Activated T-cell treated with anti-CD3 and anti-CD28 coated beads for 1 hour (primary cell): Measurements from ENCODE around the gene CAV1.
"Not testable (repeated sequence)": the region's sequence is repeated elsewhere in the genome, so short reads cannot be mapped to it uniquely, and the experiment has no call there.

ENCODE experiments used
- DNase-seq: peaks from one replicate; pipeline ENCODE4 v3.0.0-alpha.2; 2020; ENCODE audit warnings: low read depth

CAV1 gene

DNA sequence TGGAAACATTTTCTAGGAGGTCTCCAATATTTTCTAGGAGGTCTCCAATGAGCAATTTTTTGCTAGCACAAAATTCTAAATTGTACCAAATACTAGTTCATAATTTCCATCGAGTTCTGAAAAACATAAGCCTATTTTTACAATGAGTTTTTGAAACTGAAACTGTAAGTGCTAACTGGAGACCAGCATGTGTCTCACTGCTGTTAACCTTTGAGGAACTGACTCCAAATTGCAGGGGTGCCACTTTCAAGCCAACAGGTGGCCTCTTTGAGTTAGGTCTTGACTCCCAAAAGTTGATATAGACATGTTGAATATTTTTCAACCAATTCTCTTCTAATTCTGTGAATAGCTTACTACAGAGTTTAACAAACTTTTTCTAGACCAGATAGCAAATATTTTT lies 58.8 kb downstream of the CAV1 start:
- no peak for DNase-seq

DNA sequence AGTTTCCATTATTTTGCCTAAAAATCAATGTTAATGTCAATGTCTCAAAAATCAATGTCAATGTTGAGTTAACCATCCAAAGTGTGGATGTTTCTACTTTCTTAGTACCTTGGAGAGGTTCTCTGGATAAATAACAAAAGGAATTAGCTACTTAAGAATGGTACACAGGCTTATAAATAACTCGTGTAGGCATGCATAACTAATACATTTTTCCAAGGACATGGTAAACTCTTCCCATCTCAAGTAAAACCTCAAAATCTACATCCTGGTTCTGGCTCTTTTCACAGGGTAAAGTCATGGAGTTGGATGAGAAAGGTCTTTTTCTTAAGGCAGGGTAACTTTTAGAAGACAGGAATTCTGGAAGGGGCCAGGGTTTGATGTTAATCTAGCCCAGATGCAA lies 59.9 kb downstream of the CAV1 start:
- DNase-seq, result no peak

DNA sequence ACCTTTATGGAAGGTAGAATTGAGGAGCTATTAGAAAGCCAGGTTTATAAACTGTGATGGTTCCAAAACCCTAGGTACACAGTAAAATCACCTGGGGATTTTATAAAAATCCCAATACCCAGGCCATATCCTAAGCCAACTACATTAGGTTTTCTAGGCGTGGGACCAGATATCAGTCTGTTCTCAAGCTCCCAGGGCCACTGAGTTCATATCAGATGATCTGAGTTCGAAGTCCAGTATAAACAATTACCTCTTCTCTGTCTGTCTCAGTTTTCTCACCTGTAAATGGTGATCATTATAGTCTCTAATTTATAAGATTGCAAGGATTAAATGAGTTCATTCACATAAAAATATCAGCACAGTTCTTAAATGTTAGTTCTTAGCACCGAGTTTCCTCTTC lies 60.6 kb downstream of the CAV1 start:
- no peak for DNase-seq

DNA sequence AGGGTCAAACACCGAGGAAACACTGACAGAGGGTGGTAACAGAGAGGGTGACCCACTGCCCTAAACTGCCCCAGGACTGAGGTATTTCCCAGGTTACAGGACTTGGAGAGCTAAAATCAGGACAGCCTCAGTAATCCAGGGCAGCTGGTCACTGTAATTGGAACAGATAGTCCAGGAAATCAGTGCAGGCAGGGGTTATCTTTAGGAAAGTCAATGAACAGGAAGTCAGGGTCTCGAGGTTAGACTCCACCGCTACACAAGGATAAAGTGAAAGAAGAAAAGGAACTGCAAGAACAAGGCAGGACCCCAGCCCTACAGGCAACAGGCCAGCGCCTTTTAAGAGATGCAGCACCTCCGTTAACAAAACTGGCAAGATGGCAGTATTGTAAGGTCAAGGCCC lies 61.1 kb downstream of the CAV1 start:
- no peak for DNase-seq

- not testable (repeated sequence) for DNase-seq
Observed at GRCh38 chr7:116587200-116587599, 62.4 kb downstream of the CAV1 start.

DNA sequence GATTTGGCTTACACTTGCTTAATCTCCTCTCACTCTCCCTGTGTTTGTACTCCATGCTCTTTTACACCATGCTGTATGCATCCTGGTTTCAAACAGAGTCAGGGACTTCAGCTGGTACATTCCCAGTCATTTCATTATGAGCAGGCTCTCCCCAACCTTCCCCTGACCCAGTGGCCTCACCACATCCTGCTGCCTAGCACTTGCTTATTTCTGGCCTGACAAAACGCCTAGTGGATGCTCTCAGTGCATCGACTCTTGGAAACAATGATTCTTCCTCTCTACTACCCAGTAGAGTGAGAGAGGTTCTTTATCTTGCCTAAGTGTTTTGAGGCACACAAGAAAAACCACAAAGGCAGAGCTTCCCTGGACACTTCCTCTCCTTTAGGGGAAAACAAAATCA lies 63.4 kb downstream of the CAV1 start:
- no peak for DNase-seq

DNA sequence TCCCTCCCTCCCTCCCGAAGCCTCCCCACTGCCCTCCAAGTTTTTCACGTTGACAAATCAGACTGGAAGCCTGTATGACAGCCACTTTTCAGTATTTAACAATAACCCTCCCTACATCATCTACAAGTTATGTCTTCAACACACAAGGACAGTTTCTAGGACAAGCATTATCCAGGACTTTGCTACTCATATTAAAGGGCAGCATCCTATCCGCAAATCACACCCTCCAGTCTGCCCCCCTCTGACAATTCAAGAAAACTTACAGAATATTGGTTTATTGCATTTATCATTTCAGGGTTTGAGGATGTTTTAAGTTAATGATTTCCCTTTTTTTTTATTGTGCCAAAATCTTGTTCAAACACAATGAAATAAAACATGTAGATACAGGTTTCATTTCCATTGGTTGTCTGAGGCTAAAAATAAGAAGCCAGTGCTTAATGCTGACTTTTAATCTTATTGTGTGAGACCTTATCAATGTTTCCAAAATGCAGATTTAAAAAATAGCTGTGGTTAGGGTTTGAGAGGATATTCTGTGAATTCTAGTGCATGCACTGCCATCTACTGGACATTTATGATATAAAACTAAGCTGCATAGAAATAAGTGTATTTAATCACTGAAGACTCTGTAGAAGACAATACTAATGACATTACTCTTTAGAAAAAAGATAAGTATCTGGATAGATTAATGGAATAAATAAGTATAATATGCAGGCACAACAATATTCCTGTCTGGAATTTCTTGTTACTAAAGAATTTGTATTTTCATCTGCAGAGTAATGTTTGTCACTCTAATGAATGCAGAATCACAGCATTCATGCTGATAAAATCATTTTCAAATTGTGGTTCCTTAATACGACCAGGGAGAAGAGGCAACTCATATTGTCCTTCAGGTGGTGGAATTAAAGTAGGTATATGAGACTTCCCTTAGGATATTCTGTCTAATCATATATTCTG lies 64.1 kb downstream of the CAV1 start:
- no peak for DNase-seq

GRCh38 chr7:116591202-116592040 lies 66.6 kb downstream of the CAV1 start:
- DNase-seq, result no peak

DNA sequence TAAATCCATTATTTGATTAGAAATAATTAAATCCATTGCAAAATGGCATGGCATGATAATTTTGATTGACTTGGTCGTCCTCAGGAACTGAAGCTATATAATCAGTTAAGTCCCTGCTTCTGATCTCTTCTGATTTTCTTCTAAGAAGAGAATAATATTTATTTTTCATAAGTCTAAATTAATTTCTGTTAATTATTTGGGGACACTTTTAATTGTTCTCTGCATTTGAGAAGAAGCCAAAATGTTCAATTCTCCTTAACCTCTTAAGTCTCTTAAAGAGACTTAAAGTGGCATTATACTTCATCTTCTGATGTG lies 67.2 kb downstream of the CAV1 start:
- no peak for DNase-seq

- DNase-seq, result no peak
Observed at GRCh38 chr7:116592445-116592844, 67.6 kb downstream of the CAV1 start.

DNA sequence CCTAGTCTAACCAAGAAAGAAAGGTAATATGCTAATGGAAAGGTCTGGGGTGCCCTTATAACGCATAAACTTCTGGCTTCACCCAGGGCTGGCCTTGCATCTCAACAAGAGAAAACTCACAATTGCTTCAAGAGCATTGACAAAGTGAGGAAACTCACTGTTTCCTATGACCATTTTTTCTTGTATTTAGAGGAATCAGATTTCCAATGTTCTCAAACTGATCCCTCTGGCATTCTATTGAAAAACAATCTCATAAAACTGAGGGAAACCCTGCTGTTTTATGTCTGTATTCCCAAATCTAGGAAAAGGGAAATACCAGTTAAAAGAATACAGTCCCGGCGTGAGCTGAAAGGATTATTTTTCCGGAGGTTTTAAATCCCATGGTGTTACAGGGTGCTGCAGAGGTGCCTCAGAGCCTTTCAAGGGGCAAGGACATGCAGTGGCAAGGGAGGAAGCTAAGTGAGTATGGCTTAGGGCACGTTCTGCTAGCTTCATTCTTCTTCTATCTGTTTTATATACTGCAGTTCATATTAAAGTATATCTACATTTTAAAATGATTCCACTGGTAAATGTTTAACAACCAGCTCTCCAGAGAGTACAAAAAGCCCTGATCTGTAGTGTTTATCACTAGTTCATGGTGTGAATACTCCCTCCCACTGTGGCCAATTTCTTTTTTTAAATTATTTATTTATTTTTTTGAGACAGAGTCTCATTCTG lies 68.7 kb downstream of the CAV1 start:
- DNase-seq, result no peak

GRCh38 chr7:116595063-116595462 lies 70.2 kb downstream of the CAV1 start:
- no peak for DNase-seq

DNA sequence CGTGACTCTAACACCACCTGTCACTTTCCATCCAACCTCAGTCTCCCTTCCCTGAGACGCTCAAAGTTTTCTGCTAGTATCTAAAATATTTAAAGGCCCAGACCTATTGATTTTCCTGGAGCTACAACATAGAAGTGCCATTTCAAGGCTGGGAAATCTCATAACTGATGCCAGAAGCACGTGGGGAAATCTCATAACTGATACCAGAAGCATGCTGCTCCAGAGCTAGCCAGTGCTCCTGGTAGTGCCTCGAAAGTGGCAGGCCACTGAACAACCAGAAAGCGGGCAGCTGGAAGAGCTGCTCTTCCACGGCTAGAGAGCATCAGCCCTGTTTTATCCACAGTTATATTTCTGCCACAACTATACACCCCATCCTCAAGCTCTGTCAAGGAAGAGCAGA lies 72.5 kb downstream of the CAV1 start:
- no peak for DNase-seq

- DNase-seq, result no peak
Observed at GRCh38 chr7:116598278-116598677, 73.4 kb downstream of the CAV1 start.

DNA sequence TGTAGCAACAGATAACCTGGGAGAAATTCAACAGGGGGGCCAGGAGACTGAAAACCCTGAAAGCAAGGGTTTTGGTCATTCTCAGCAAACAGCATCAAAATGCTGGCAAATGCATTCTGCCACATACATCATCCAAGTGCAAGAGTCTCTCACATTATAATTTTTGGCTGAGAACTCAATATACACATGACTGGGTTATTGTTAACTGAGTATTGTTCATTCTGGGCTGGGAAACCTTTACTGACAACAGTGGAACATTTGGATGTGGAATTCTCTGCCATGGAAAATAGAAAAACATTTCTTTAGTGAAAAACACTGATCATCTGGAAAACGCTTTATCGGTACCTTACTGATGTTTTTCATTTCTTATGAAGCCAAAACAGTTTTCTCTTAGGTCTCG lies 74.0 kb downstream of the CAV1 start:
- no peak for DNase-seq

DNA sequence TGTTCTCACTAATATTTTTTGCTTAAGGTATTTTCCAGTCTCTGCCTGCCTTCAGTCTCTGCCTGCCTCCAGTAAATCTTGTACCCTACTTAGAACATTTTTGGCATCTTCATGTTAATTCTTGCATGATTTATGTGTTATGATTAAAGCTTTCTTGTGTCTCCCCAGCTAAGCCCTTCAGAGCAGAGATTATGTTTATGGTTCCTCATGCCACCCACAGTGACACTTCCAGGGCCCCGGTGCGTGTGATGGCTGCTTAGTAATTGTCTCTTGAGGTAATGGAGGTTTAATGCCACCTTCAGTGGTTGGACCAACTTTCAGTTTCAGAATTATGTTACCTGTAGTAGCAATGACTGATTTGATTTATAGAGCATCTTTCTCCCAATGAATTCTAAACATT lies 76.6 kb downstream of the CAV1 start:
- no peak for DNase-seq

- DNase-seq, result no peak
Observed at GRCh38 chr7:116607299-116607698, 82.5 kb downstream of the CAV1 start.

DNA sequence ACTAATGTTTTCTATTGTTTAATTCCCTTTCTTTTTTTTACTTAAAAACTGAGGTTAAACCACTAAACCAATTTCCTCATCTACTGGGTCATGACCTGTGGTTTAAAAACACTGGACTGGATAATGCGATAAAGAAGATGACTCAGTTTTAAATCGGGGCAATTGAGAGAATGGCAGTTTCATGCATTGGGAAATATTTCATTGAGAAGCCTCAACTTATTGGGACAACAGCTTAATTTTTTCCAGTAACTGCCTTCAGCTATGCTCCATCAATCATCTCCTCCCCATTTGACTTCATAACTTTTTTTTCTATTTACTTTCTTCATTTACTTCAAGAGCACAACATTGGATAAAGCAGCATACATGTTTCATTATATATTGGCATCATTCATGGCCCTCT lies 85.4 kb downstream of the CAV1 start:
- DNase-seq, result no peak

- DNase-seq, result no peak
Observed at GRCh38 chr7:116610721-116611120, 85.9 kb downstream of the CAV1 start.
